HUES64 (cell line): Measurements from ENCODE around the gene NIPAL1.

Source experiments
- H3K27ac ChIP-seq: 2 replicates; pipeline ENCODE4 v1.7.0; 2013; ENCODE audit warnings: low read depth, low read length, inconsistent platforms
- H3K27me3 ChIP-seq: 2 replicates; pipeline ENCODE4 v1.6.1; 2013; ENCODE audit warnings: mild to moderate bottlenecking, low read length; ENCODE audit not compliant: insufficient read depth
- H3K36me3 ChIP-seq: 2 replicates; pipeline ENCODE4 v1.6.1; 2013; ENCODE audit warnings: mild to moderate bottlenecking, low read length; ENCODE audit not compliant: insufficient read depth
- H3K4me1 ChIP-seq: 2 replicates; pipeline ENCODE4 v1.6.1; 2013; ENCODE audit warnings: mild to moderate bottlenecking, low read length, moderate library complexity; ENCODE audit not compliant: insufficient read depth
- H3K4me3 ChIP-seq: 2 replicates; pipeline ENCODE4 v1.5.1; 2013; ENCODE audit warnings: mild to moderate bottlenecking, low read length, moderate library complexity
- H3K9ac ChIP-seq: 2 replicates; pipeline ENCODE4 v1.6.1; 2013; ENCODE audit warnings: mild to moderate bottlenecking, low read depth, low read length
- H3K9me3 ChIP-seq: 2 replicates; pipeline ENCODE4 v1.6.1; 2013; ENCODE audit warnings: low read depth, low read length; ENCODE audit not compliant: insufficient read depth
- WGBS: fragments of 150-250, 120-280 bp; methylation state at CpG from one replicate; pipeline ENCODE4 v1.1.7; 2013; ENCODE audit warnings: missing lambda C conversion rate; 5-methylcytosine and 5-hydroxymethylcytosine counted together

The NIPAL1 gene

GRCh38 chr4:48039561-48039960 is 23.0 kb downstream of the NIPAL1 start:
- no peak overlapping the region for H3K27ac ChIP-seq
- H3K9me3 ChIP-seq = no peaks in the 10 kb centered on the region
- no peak overlapping the region for H3K9ac ChIP-seq
- no peak overlapping the region for H3K4me3 ChIP-seq
- H3K36me3 ChIP-seq = peaks cover 13% of the 10 kb centered on the region
- no peaks in the 10 kb centered on the region for H3K27me3 ChIP-seq
- peaks cover 8% of the 10 kb centered on the region; the same call in 1 of the 2 replicates for H3K4me1 ChIP-seq

- no peak overlapping the region for H3K4me3 ChIP-seq
- no peak overlapping the region for H3K9ac ChIP-seq
- peaks cover 3% of the 10 kb centered on the region; the same call in 1 of the 2 replicates for H3K36me3 ChIP-seq
- no peaks in the 10 kb centered on the region for H3K27me3 ChIP-seq
- 71% methylated on average over 4 of the region's 4 CpGs for WGBS
- H3K27ac ChIP-seq = no peak overlapping the region
- peaks cover 8% of the 10 kb centered on the region; the same call in 1 of the 2 replicates for H3K4me1 ChIP-seq
- no peaks in the 10 kb centered on the region for H3K9me3 ChIP-seq
Observed at GRCh38 chr4:48041535-48042137, 25.1 kb downstream of the NIPAL1 start.

- Histone ChIP-seq H3K36me3 (no peaks in the 10 kb centered on the region), H3K4me1 (peaks cover 8% of the 10 kb centered on the region; the same call in 1 of the 2 replicates), H3K27ac (no peak overlapping the region), H3K9ac (no peak overlapping the region), H3K4me3 (no peak overlapping the region), H3K9me3 (no peaks in the 10 kb centered on the region), H3K27me3 (no peaks in the 10 kb centered on the region)
- WGBS = 85% methylated on average over 3 of the region's 3 CpGs
Observed at GRCh38 chr4:48042979-48043461, 26.4 kb downstream of the NIPAL1 start.

GRCh38 chr4:48043504-48043903 is 26.9 kb downstream of the NIPAL1 start:
- Histone ChIP-seq H3K27me3 (no peaks in the 10 kb centered on the region), H3K27ac (no peak overlapping the region), H3K4me1 (peaks cover 8% of the 10 kb centered on the region; the same call in 1 of the 2 replicates), H3K4me3 (no peak overlapping the region), H3K9me3 (no peaks in the 10 kb centered on the region), H3K9ac (no peak overlapping the region), H3K36me3 (no peaks in the 10 kb centered on the region)
- 96% methylated on average over 2 of the region's 2 CpGs for WGBS

- no peak overlapping the region for H3K4me3 ChIP-seq
- no peaks in the 10 kb centered on the region for H3K9me3 ChIP-seq
- H3K36me3 ChIP-seq = no peaks in the 10 kb centered on the region
- no peaks in the 10 kb centered on the region for H3K27me3 ChIP-seq
- H3K9ac ChIP-seq = no peak overlapping the region
- peaks cover 8% of the 10 kb centered on the region; the same call in 1 of the 2 replicates for H3K4me1 ChIP-seq
- no peak overlapping the region for H3K27ac ChIP-seq
- 100% methylated on average over 1 of the region's 2 CpGs for WGBS
Observed at GRCh38 chr4:48044298-48044697, 27.7 kb downstream of the NIPAL1 start.

- no peaks in the 10 kb centered on the region for H3K27me3 ChIP-seq
- H3K4me1 ChIP-seq = peaks cover 8% of the 10 kb centered on the region; the same call in 1 of the 2 replicates
- no peak overlapping the region for H3K9ac ChIP-seq
- no peaks in the 10 kb centered on the region for H3K9me3 ChIP-seq
- no peaks in the 10 kb centered on the region for H3K36me3 ChIP-seq
- H3K4me3 ChIP-seq = no peak overlapping the region
- 87% methylated on average over 3 of the region's 3 CpGs for WGBS
- no peak overlapping the region for H3K27ac ChIP-seq
Observed at GRCh38 chr4:48046059-48046458, 29.5 kb downstream of the NIPAL1 start.

- H3K36me3 ChIP-seq = no peaks in the 10 kb centered on the region
- H3K27ac ChIP-seq = no peak overlapping the region
- H3K27me3 ChIP-seq = no peaks in the 10 kb centered on the region
- WGBS = 86% methylated on average over 3 of the region's 3 CpGs
- H3K9ac ChIP-seq = no peak overlapping the region
- peaks cover 5% of the 10 kb centered on the region; the same call in 1 of the 2 replicates for H3K4me1 ChIP-seq
- H3K4me3 ChIP-seq = no peak overlapping the region
- no peaks in the 10 kb centered on the region for H3K9me3 ChIP-seq
Observed at GRCh38 chr4:48047421-48047844, 30.9 kb downstream of the NIPAL1 start.

- WGBS = 80% methylated on average over 1 of the region's 1 CpG
- Histone ChIP-seq H3K36me3 (no peaks in the 10 kb centered on the region), H3K9ac (no peak overlapping the region), H3K9me3 (no peaks in the 10 kb centered on the region), H3K4me3 (no peak overlapping the region), H3K27me3 (no peaks in the 10 kb centered on the region), H3K4me1 (no peaks in the 10 kb centered on the region), H3K27ac (no peak overlapping the region)
Observed at GRCh38 chr4:48047896-48048295, 31.3 kb downstream of the NIPAL1 start.

GRCh38 chr4:48049483-48049882 is 32.9 kb downstream of the NIPAL1 start:
- Histone ChIP-seq H3K36me3 (no peaks in the 10 kb centered on the region), H3K9me3 (no peaks in the 10 kb centered on the region), H3K27ac (no peak overlapping the region), H3K9ac (no peak overlapping the region), H3K27me3 (no peaks in the 10 kb centered on the region), H3K4me1 (no peaks in the 10 kb centered on the region), H3K4me3 (no peak overlapping the region)
- WGBS = 92% methylated on average over 8 of the region's 8 CpGs

- 100% methylated on average over 1 of the region's 1 CpG for WGBS
- H3K4me1 ChIP-seq = no peaks in the 10 kb centered on the region
- H3K9me3 ChIP-seq = no peaks in the 10 kb centered on the region
- no peaks in the 10 kb centered on the region for H3K36me3 ChIP-seq
- H3K9ac ChIP-seq = no peak overlapping the region
- H3K4me3 ChIP-seq = no peak overlapping the region
- H3K27me3 ChIP-seq = no peaks in the 10 kb centered on the region
- no peak overlapping the region for H3K27ac ChIP-seq
Observed at GRCh38 chr4:48051078-48051477, 34.5 kb downstream of the NIPAL1 start.

GRCh38 chr4:48058617-48059530 is 42.3 kb downstream of the NIPAL1 start:
- no peaks in the 10 kb centered on the region; the same call in 1 of the 2 replicates for H3K9me3 ChIP-seq
- WGBS = 85% methylated on average over 5 of the region's 5 CpGs

More at GRCh38 chr4:48058617-48059530, 42.3 kb downstream of the NIPAL1 start:
- Histone ChIP-seq H3K27me3 (no peaks in the 10 kb centered on the region), H3K4me1 (no peaks in the 10 kb centered on the region), H3K27ac (no peak overlapping the region), H3K36me3 (no peaks in the 10 kb centered on the region), H3K4me3 (no peak overlapping the region), H3K9ac (no peak overlapping the region)
